NCI-H69 (cell line): ENCODE measurements around the gene FBXO40.

Experiments used
- DNase-seq: peaks from one replicate; lab custom pipeline; 2025; lab: John Stamatoyannopoulos, UW

The FBXO40 gene

GRCh38 chr3:121619691-121620090, 26.5 kb downstream of the FBXO40 start:
- DNase-seq = no peak

DNA sequence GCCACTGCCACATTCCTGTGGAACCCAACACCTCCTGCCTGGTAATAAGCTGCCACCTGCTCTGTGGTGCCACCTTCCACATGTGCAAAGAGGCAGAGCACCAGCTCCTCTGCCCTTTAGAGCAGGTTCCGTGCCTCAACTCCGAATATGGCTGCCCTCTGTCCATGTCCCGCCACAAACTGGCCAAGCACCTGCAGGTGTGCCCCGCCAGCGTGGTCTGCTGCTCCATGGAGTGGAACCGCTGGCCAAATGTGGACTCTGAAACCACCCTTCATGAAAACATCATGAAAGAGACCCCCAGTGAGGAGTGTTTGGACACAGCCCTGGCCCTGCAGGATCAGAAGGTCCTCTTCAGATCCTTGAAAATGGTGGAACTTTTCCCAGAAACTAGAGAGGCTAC, 28.3 kb downstream of the FBXO40 start:
- DNase-seq = no peak

GRCh38 chr3:121624147-121624899, 31.1 kb downstream of the FBXO40 start:
- peak; percentile 59 for DNase-seq

- DNase-seq = no peak
Measured at GRCh38 chr3:121626495-121626894, 33.3 kb downstream of the FBXO40 start.

GRCh38 chr3:121627211-121627610, 34.0 kb downstream of the FBXO40 start:
- no peak for DNase-seq

- no peak for DNase-seq
Measured at GRCh38 chr3:121627622-121628021, 34.4 kb downstream of the FBXO40 start.

DNA sequence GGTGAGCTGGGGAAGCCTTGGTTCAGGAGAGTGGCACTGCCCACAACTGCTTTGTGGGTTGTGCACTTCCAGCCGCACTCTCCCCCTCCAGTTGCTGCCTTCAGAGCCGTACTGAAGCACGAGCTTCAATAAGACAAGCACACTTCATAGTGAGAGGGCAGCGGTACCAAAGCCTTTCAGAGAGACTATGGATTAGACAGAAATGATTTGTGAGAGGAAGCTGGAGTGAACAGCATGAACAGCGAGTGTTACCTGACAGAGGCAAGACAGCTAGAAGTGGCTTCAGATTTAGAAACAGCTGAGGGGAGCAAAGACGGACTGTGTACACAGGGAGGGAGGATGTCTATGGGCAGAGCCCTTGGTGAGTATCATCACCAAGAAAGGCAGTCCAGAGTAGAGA, 36.4 kb downstream of the FBXO40 start:
- DNase-seq = no peak

- DNase-seq = no peak
Measured at GRCh38 chr3:121630355-121630754, 37.2 kb downstream of the FBXO40 start.

- no peak for DNase-seq
Measured at GRCh38 chr3:121637922-121638321, 44.7 kb downstream of the FBXO40 start.

DNA sequence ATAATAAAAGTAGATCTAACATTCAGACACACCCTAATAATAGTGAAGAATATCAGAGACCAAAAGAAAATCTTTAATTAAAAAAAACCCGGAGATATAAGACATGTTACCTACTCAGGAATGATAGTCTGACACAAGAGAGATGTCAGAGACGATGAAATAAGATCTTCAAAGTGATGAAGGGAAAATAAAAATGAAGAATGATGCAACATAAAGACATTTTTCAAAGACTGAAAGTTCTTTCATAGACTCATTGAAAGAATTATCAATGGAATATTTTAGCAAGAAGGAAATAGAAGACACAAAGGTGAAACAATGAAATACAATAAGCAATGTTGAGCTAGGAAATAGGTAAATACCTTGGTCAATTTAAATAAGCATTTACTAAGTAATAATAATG, 47.9 kb downstream of the FBXO40 start:
- no peak for DNase-seq

DNA sequence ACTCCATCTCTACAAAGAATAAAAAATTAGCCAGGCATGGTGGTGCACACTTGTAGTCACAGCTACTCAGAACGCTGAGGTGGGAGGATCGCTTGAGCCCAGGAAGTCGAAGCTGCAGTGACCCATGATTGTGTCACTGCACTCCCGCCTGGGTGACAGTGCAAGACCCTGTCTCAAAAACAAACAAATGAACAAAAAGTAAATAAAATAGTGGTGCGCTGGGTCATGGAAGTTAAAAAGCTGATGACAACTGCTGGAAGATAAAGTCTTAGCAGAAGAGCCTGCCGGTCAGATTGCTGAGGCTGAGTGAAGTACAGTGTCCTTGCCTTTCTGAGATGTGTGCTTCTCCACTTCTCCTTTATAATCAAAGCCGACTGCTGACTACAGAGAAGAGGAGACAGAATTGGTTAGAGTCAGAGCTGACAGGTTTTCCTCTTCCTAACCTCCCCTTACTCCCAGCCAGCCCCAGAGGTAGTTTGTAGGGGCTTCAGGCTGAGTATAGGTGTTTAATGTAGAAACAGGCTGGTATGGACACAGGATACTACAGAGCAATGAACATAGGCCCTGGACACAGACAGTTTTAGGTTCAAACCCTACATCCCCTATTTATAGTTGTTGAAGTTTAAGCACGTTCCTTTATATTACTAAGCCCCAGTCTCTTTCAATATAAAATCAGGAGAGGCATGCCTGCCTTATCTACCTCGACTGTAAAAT, 49.6 kb downstream of the FBXO40 start:
- DNase-seq = no peak

GRCh38 chr3:121645054-121645453, 51.9 kb downstream of the FBXO40 start:
- DNase-seq = no peak

GRCh38 chr3:121648219-121648958, 55.2 kb downstream of the FBXO40 start:
- no peak for DNase-seq

DNA sequence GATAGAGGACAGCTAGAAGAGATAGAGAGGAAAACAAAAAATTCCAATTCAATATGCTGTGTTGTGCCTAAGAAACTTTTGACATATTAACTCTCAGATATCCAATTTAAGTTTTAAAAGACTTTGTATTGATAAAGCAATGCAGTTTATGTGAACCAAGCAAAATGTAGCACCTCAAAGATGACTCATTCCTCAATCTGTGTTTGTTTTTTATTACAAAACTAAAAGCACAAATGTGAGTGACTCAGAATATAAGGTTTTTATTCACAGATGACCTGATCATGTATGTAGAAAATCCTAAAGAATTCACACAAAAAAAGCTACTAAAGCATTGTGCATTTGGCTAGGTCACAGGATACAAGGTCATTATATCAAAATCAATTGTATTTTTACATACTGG, 56.5 kb downstream of the FBXO40 start:
- DNase-seq = no peak

DNA sequence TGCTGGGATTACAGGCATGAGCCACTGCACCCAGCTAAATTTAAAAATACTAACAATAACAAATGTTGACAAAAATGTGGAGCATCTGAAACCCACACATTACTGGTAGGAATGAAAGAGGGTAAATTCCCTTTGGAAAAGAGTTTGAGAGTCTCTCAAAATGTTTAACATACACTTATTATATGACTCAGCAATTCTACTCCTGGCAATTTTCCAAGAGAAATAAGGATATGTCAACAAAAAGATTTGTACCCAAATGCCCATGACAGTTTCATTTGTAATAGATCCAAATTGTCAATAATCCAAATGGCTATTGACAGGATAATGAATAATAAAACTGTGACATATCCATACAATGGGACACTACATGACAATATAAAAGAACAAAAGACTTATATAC, 58.5 kb downstream of the FBXO40 start:
- peak; percentile 52 for DNase-seq

- DNase-seq = no peak
Measured at GRCh38 chr3:121654493-121655385, 61.6 kb downstream of the FBXO40 start.

DNA sequence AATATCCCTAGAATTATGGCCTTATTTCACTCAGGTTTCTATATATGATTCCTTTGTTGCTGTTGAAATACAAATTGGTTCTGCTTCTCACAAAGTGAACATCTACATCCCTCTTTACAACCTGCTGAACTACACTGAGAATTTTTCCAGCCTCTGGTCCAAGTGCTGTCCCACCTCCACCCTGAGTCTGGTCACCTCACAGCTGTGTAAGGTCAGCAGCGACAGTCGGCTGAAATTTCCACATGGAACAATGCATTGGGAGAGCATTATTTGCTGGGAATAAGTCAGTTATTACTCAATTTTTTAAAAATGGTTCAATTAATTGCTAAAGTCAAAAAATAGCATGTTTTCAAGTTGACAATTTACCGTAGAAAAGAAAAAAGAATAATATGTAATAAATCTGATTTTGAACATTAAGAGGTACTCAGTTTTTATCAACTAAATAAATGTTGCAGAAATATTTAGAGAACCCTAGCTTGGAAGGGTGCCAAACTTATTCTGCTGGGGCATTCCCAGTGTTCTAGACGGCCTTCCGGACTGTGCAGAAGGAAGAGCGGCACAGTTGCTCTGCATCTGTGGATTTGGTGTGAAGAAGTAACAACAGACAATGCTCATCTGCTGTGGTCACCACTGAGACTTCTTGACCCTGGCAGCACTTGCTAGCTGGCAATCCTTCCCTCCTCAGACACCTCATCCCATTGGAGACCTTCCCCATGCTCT, 65.7 kb downstream of the FBXO40 start:
- no peak for DNase-seq

- no peak for DNase-seq
Measured at GRCh38 chr3:121659586-121659985, 66.4 kb downstream of the FBXO40 start.

- no peak for DNase-seq
Measured at GRCh38 chr3:121660356-121661171, 67.4 kb downstream of the FBXO40 start, which contains the start of gene HCLS1. Gene HCLS1, minus strand, starts transcription at chr3:121660903. Its CDS starts 2,556 bp downstream, at chr3:121658347.

DNA sequence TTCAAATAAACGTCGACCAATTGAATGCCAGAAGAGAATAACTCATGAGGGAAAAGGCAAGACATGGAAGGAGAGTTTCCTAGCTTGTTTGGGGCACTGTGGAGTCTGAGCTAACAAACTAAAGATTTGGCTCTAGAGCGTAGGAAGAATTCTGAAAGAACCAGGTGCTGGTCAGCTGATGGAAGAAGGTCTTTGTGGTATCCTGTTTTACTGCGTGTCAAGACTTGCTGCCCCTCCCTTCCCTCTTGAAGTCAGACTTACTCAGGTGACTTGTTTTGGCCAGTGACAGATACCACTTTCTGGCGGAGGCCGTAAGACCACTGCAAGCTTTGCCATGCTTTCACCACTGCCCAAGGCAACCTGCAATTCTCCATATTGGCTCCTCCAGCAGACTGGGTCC, 68.2 kb downstream of the FBXO40 start:
- DNase-seq = no peak
